Activated CD8-positive, alpha-beta T cell treated with anti-CD3 and anti-CD28 coated beads, Interleukin-2, amount 10 ng/mL, durations not matched to agents 7 days and 5 days (primary cell): ENCODE data around the gene KRT26. TPM values are rescaled to one million over a fixed set of nuclear protein-coding genes. Genes with fewer than 3 reads are reported as not detected.

Experiments used
- ATAC-seq: fragments of 150-1000 bp; cut with Tn5 transposase; one replicate; pipeline ENCODE4 v1.10.0; 2021; ENCODE audit warnings: moderate library complexity
- CTCF ChIA-PET: fragments of 350-600 bp; sonication (Branson Sonifier 250); formaldehyde crosslinking; loops from one replicate; lab custom pipeline; 2021; ENCODE audit warnings: antibody characterized with exemption; lab: Charles Lee
- POLR2A ChIA-PET: fragments of 350-600 bp; sonication (Branson Sonifier 250); formaldehyde crosslinking; loops from one replicate; lab custom pipeline; 2021; ENCODE audit warnings: antibody characterized with exemption; lab: Charles Lee
- DNase-seq: peaks from one replicate; pipeline ENCODE4 v3.0.0-alpha.2; 2020
- H3K27ac Mint-ChIP-seq: one replicate; pipeline ENCODE4 v1.8.0; 2021; ENCODE audit warnings: mild to moderate bottlenecking, mixed read lengths
- H3K27me3 Mint-ChIP-seq: one replicate; pipeline ENCODE4 v1.8.0; 2021; ENCODE audit warnings: low read depth, mixed read lengths
- H3K36me3 Mint-ChIP-seq: one replicate; pipeline ENCODE4 v1.8.0; 2021; ENCODE audit warnings: low read depth, mixed read lengths
- H3K4me1 Mint-ChIP-seq: one replicate; pipeline ENCODE4 v1.8.0; 2021; ENCODE audit warnings: low read depth, mixed read lengths
- H3K4me3 Mint-ChIP-seq: one replicate; pipeline ENCODE4 v1.8.0; 2021; ENCODE audit warnings: mild to moderate bottlenecking, mixed read lengths
- H3K9me3 Mint-ChIP-seq: one replicate; pipeline ENCODE4 v1.8.0; 2022; ENCODE audit warnings: mixed read lengths; ENCODE audit not compliant: insufficient read depth
- total RNA-seq, 2 experiments: library from RNA; stranded (reverse); gene quantifications; one replicate each; pipeline ENCODE4 v1.2.3, GENCODE V29; 2021

KRT26 gene
- total RNA-seq, 2 experiments from 2014 or later = not detected

GRCh38 chr17:40724656-40725055 lies 47.3 kb downstream of the KRT26 start:
- POLR2A ChIA-PET = no interaction called here
- H3K4me3 Mint-ChIP-seq = no peak overlapping the region
- no peaks in the 10 kb centered on the region for H3K4me1 Mint-ChIP-seq
- H3K27me3 Mint-ChIP-seq = peaks cover 19% of the 10 kb centered on the region
- H3K27ac Mint-ChIP-seq = no peak overlapping the region
- H3K36me3 Mint-ChIP-seq = no peaks in the 10 kb centered on the region
- DNase-seq (no peak), ATAC-seq (no peak)
- CTCF ChIA-PET = interaction anchor here (1.7 kb wide), 1 partner anchor 80 kb away, joined by 4 read pairs; no protein-coding TSS in a partner anchor
- no peaks in the 10 kb centered on the region for H3K9me3 Mint-ChIP-seq

DNA sequence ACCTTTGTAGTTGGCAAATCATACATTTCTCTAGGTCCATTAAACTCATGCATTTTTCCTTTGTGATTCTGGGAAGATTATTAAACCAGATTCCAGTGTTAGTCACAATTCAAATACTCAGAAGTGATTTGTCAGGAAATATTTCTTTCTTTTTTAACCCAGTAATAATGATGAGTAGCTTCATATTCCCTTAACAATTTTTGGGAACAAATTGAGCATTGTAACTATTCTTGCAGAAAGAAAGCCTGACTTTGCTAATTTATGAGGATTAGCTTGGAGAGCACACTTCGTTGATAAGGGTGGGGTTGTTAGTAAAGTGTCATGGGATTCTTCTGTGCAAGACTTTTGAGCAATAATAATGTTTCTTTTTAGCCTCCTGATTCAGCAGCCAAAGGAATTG lies 49.8 kb downstream of the KRT26 start:
- CTCF ChIA-PET = no interaction called here
- H3K36me3 Mint-ChIP-seq = no peaks in the 10 kb centered on the region
- no peak overlapping the region for H3K27ac Mint-ChIP-seq
- no peak overlapping the region for H3K4me3 Mint-ChIP-seq
- DNase-seq = no peak
- no peak for ATAC-seq
- H3K9me3 Mint-ChIP-seq = no peaks in the 10 kb centered on the region
- no peaks in the 10 kb centered on the region for H3K4me1 Mint-ChIP-seq
- H3K27me3 Mint-ChIP-seq = peaks cover 21% of the 10 kb centered on the region
- POLR2A ChIA-PET = no interaction called here

- Mint-ChIP-seq H3K9me3 (no peaks in the 10 kb centered on the region), H3K4me1 (no peaks in the 10 kb centered on the region), H3K36me3 (no peaks in the 10 kb centered on the region), H3K27me3 (peaks cover 19% of the 10 kb centered on the region), H3K27ac (no peak overlapping the region), H3K4me3 (no peak overlapping the region)
- ChIA-PET CTCF (no interaction called here), POLR2A (no interaction called here)
- DNase-seq (no peak), ATAC-seq (no peak)
These were observed 51.1 kb downstream of the KRT26 start for GRCh38 chr17:40720899-40721298.

- no peak for ATAC-seq
- Mint-ChIP-seq H3K4me3 (no peak overlapping the region), H3K36me3 (no peaks in the 10 kb centered on the region), H3K27me3 (peaks cover 22% of the 10 kb centered on the region), H3K27ac (no peak overlapping the region), H3K4me1 (no peaks in the 10 kb centered on the region), H3K9me3 (no peaks in the 10 kb centered on the region)
- CTCF ChIA-PET = no interaction called here
- POLR2A ChIA-PET = no interaction called here
- DNase-seq = no peak
These were observed 53.1 kb downstream of the KRT26 start for GRCh38 chr17:40718930-40719329.

DNA sequence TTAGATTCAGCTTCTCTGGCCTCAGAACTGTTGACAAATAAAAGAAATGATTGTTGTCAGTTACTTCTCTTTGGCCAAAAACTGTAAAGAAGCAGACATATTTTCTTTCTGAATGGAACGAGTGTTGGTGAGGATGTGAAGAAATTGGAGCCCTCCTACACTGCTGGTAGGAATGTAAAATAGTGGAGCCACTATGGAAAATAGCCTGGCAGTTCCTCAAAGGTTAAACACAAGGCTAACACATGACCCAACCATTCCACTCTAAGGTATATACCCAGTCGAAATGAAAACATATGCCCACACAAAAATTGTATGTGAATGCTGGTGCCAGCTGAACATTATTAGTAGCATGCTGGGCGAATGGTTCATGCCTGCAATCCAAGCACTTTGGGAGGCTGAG lies 54.2 kb downstream of the KRT26 start:
- H3K9me3 Mint-ChIP-seq = no peaks in the 10 kb centered on the region

More for the DNA sequence above, 54.2 kb downstream of the KRT26 start:
- ChIA-PET CTCF (no interaction called here), POLR2A (no interaction called here)
- H3K4me3 Mint-ChIP-seq = no peak overlapping the region
- DNase-seq = no peak
- ATAC-seq = no peak
- H3K36me3 Mint-ChIP-seq = no peaks in the 10 kb centered on the region
- H3K27ac Mint-ChIP-seq = no peak overlapping the region
- no peaks in the 10 kb centered on the region for H3K4me1 Mint-ChIP-seq
- H3K27me3 Mint-ChIP-seq = peaks cover 17% of the 10 kb centered on the region

Other genes starting within 250 kb of the KRT26 start
- 100 to 1,000 TPM; 171 to 173 TPM for gene CCR7, start 206.7 kb downstream of the KRT26 start, total RNA-seq
- gene SMARCE1, start 124.4 kb downstream of the KRT26 start, total RNA-seq = 100 to 1,000 TPM; 104 to 110 TPM
- gene KRT222, start 107.0 kb downstream of the KRT26 start, total RNA-seq = not detected
- gene KRT24, start 68.4 kb downstream of the KRT26 start, total RNA-seq = not detected
- gene KRT25, start 16.9 kb downstream of the KRT26 start, total RNA-seq = not detected
- not detected for gene KRT27, start 10.3 kb upstream of the KRT26 start, total RNA-seq
- not detected for gene KRT28, start 27.8 kb upstream of the KRT26 start, total RNA-seq
- 10 to 100 TPM; 26.9 to 28.2 TPM for gene KRT10, start 50.4 kb upstream of the KRT26 start, total RNA-seq
- not detected for gene KRT12, start 95.0 kb upstream of the KRT26 start, total RNA-seq
- gene KRT20, start 113.0 kb upstream of the KRT26 start, total RNA-seq = not detected
- not detected for gene KRT23, start 165.4 kb upstream of the KRT26 start, total RNA-seq
- not detected for gene KRT39, start 194.7 kb upstream of the KRT26 start, total RNA-seq
- gene KRT40, start 212.1 kb upstream of the KRT26 start, total RNA-seq = not detected
- not detected for gene KRTAP3-3, start 222.0 kb upstream of the KRT26 start, total RNA-seq
- not detected for gene KRTAP3-2, start 227.7 kb upstream of the KRT26 start, total RNA-seq
- gene KRTAP3-1, start 236.9 kb upstream of the KRT26 start, total RNA-seq = not detected